MM.1S (cell line): Measurements from ENCODE around the gene MAGI2.

Experiments
- DNase-seq: peaks from one replicate; pipeline ENCODE4 v3.0.0-alpha.2; 2015
- H2AFZ ChIP-seq: fragments of 300-600 bp; sonication (generic); 2 replicates; pipeline ENCODE4 v1.6.0; 2016; ENCODE audit warnings: antibody characterized with exemption, low read length
- H3F3A ChIP-seq: fragments of 300-600 bp; sonication (generic); 2 replicates; pipeline ENCODE4 v1.6.1; 2016; ENCODE audit warnings: mild to moderate bottlenecking, antibody characterized with exemption, low read length, moderate library complexity, mixed read lengths; ENCODE audit not compliant: insufficient read depth
- H3K27ac ChIP-seq: fragments of 300-600 bp; sonication (generic); 2 replicates; pipeline ENCODE4 v1.5.1; 2016; ENCODE audit warnings: mild to moderate bottlenecking, low read length
- H3K27me3 ChIP-seq: fragments of 300-600 bp; sonication (generic); replicated peaks from 2 replicates; pipeline ENCODE4 v1.6.0; 2016; ENCODE audit warnings: low read length; ENCODE audit not compliant: insufficient read depth
- H3K36me3 ChIP-seq: fragments of 300-600 bp; sonication (generic); replicated peaks from 2 replicates; pipeline ENCODE4 v1.6.1; 2016; ENCODE audit warnings: mild to moderate bottlenecking, low read length, mixed read lengths; ENCODE audit not compliant: insufficient read depth
- H3K4me1 ChIP-seq: fragments of 300-600 bp; sonication (generic); 2 replicates; pipeline ENCODE4 v1.6.1; 2016; ENCODE audit warnings: low read length, mixed read lengths
- H3K4me2 ChIP-seq: fragments of 300-600 bp; sonication (generic); 2 replicates; pipeline ENCODE4 v1.6.0; 2016; ENCODE audit warnings: low read depth, low read length
- H3K4me3 ChIP-seq: fragments of 300-600 bp; sonication (generic); 2 replicates; pipeline ENCODE4 v1.5.1; 2016; ENCODE audit warnings: low read length, mixed read lengths
- H3K79me2 ChIP-seq: fragments of 300-600 bp; sonication (generic); 2 replicates; pipeline ENCODE4 v1.6.1; 2016; ENCODE audit warnings: mixed run types, low read length, mixed read lengths
- H3K9ac ChIP-seq: fragments of 300-600 bp; sonication (generic); 2 replicates; pipeline ENCODE4 v1.6.1; 2016; ENCODE audit warnings: low read length, mixed read lengths
- H3K9me2 ChIP-seq: fragments of 300-600 bp; sonication (generic); replicated peaks from 2 replicates; pipeline ENCODE4 v1.6.1; 2016; ENCODE audit warnings: mild to moderate bottlenecking, low read length, mixed read lengths; ENCODE audit not compliant: insufficient read depth
- H3K9me3 ChIP-seq: fragments of 300-600 bp; sonication (generic); replicated peaks from 2 replicates; pipeline ENCODE4 v1.6.1; 2016; ENCODE audit warnings: mild to moderate bottlenecking, low read length, mixed read lengths; ENCODE audit not compliant: insufficient read depth
- H4K20me1 ChIP-seq: fragments of 300-600 bp; sonication (generic); 2 replicates; pipeline ENCODE4 v1.6.1; 2016; ENCODE audit warnings: mild to moderate bottlenecking, low read length, moderate library complexity, mixed read lengths; ENCODE audit not compliant: insufficient read depth
- CTCF ChIP-seq: fragments of 300-600 bp; sonication (generic); IDR thresholded peaks from 2 replicates; pipeline ENCODE4 v1.5.1; 2016; ENCODE audit warnings: antibody characterized with exemption, low read length, mixed read lengths
- EZH2 ChIP-seq: fragments of 300-600 bp; sonication (generic); optimal IDR thresholded peaks from 2 replicates; pipeline ENCODE3; 2017; ENCODE audit warnings: low read depth, mild to moderate bottlenecking, antibody characterized with exemption, low read length, mixed read lengths
- EZH2phosphoT487 ChIP-seq: fragments of 300-600 bp; sonication (generic); IDR thresholded peaks from 2 replicates; pipeline ENCODE4 v1.6.1; 2018; ENCODE audit warnings: antibody characterized with exemption, low read length

MAGI2 gene

GRCh38 chr7:78649976-78650375 is 803.5 kb downstream of the MAGI2 start:
- Histone ChIP-seq H3K4me3 (no peak overlapping the region), H3K4me1 (no peaks in the 10 kb centered on the region), H3K36me3 (no peaks in the 10 kb centered on the region), H3K9me2 (no peaks in the 10 kb centered on the region), H4K20me1 (no peaks in the 10 kb centered on the region), H3K9me3 (no peaks in the 10 kb centered on the region), H3K9ac (no peak overlapping the region), H3F3A (no peaks in the 10 kb centered on the region), H3K27ac (no peak overlapping the region), H3K4me2 (no peak overlapping the region), H3K27me3 (no peaks in the 10 kb centered on the region), H2AFZ (no peak overlapping the region), H3K79me2 (no peaks in the 10 kb centered on the region)
- TF ChIP-seq CTCF = no peak
- TF ChIP-seq EZH2phosphoT487 = no peak
- TF ChIP-seq EZH2 = no peak
- DNase-seq = no peak

GRCh38 chr7:78649236-78649635 is 804.2 kb downstream of the MAGI2 start:
- H4K20me1 ChIP-seq = no peaks in the 10 kb centered on the region
- H3K4me3 ChIP-seq = no peak overlapping the region
- H3K27me3 ChIP-seq = no peaks in the 10 kb centered on the region
- no peaks in the 10 kb centered on the region for H3K9me2 ChIP-seq
- H3K9ac ChIP-seq = no peak overlapping the region
- no peak for TF ChIP-seq EZH2phosphoT487
- no peak for TF ChIP-seq CTCF
- no peak for TF ChIP-seq EZH2
- no peak for DNase-seq
- H3K4me2 ChIP-seq = no peak overlapping the region
- no peak overlapping the region for H3K27ac ChIP-seq
- no peaks in the 10 kb centered on the region for H3F3A ChIP-seq
- no peaks in the 10 kb centered on the region for H3K36me3 ChIP-seq
- H3K79me2 ChIP-seq = no peaks in the 10 kb centered on the region
- no peaks in the 10 kb centered on the region for H3K9me3 ChIP-seq
- no peaks in the 10 kb centered on the region for H3K4me1 ChIP-seq
- no peak overlapping the region for H2AFZ ChIP-seq

GRCh38 chr7:78642751-78643150 is 810.7 kb downstream of the MAGI2 start:
- H3K9me3 ChIP-seq = no peaks in the 10 kb centered on the region
- no peaks in the 10 kb centered on the region for H3K79me2 ChIP-seq
- H3K27me3 ChIP-seq = no peaks in the 10 kb centered on the region
- DNase-seq = no peak
- H3K9ac ChIP-seq = no peak overlapping the region
- H3K4me2 ChIP-seq = no peak overlapping the region
- no peaks in the 10 kb centered on the region for H3K9me2 ChIP-seq
- H3K36me3 ChIP-seq = no peaks in the 10 kb centered on the region
- no peaks in the 10 kb centered on the region for H3K4me1 ChIP-seq
- H3K27ac ChIP-seq = no peak overlapping the region
- H2AFZ ChIP-seq = no peak overlapping the region
- no peaks in the 10 kb centered on the region for H3F3A ChIP-seq
- H4K20me1 ChIP-seq = no peaks in the 10 kb centered on the region
- TF ChIP-seq EZH2 (no peak), CTCF (no peak), EZH2phosphoT487 (no peak)
- no peak overlapping the region for H3K4me3 ChIP-seq

- H3K9me3 ChIP-seq = no peaks in the 10 kb centered on the region
- no peaks in the 10 kb centered on the region for H3F3A ChIP-seq
- no peaks in the 10 kb centered on the region for H3K4me1 ChIP-seq
- H3K27me3 ChIP-seq = no peaks in the 10 kb centered on the region
- H3K27ac ChIP-seq = no peak overlapping the region
- no peaks in the 10 kb centered on the region for H3K79me2 ChIP-seq
- H3K4me3 ChIP-seq = no peak overlapping the region
- H3K36me3 ChIP-seq = no peaks in the 10 kb centered on the region
- no peaks in the 10 kb centered on the region for H3K9me2 ChIP-seq
- TF ChIP-seq EZH2phosphoT487 = no peak
- TF ChIP-seq EZH2 = no peak
- TF ChIP-seq CTCF = no peak
- no peak overlapping the region for H2AFZ ChIP-seq
- H4K20me1 ChIP-seq = no peaks in the 10 kb centered on the region
- no peak for DNase-seq
- no peak overlapping the region for H3K4me2 ChIP-seq
- H3K9ac ChIP-seq = no peak overlapping the region
Measured at GRCh38 chr7:78638364-78638763, 815.1 kb downstream of the MAGI2 start.
